ENCODE results near the gene KISS1.
A peak's percentile ranks its signal among the peaks of the same experiment; 100 is the strongest.

KISS1 gene

DNA sequence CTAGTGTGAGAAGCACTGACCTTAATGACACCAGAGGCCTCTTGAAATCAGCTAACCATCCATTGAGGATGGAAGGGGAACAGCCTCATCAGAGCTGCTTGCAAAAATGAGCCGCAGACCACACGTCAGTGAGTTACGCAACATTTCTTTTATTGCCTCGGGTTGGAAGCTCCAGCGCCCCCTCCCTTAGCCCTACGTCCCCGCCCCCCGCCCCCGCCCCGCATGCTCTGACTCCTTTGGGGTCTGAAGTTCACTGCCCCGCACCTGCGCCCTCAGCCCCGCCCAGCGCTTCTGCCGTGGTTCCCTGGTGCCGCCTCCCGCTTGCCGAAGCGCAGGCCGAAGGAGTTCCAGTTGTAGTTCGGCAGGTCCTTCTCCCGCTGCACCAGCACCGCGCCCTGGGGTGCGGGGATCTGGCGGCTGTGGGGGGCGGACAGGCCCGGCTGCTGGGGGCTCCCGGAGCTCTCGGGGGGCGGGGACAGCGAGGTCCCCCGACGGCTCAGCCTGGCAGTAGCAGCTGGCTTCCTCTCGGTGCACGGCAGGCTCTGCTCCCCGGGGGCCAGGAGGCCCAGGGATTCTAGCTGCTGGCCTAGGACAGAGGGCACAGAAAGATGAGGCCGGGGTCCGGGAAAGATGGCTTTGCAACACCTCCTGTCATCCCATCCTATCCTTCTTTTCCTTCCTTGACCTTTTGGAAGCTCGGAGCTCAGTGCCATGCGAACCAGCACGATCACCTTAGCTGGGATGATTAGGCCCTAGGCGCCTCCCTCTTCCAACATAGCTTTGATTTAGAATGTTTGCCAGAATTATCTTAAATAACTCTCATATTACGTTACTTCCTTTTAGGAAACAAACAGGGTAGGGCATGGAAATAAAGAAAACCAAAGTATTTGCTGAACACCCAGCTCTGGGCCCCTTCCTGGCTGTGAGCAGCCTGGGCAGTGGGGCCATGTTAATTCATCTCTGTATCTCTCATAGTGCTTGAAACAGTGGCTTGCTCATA is 5.8 kb downstream of the KISS1 start:
- DNase-seq: peak; percentile 30

GRCh38 chr1:204188959-204189639 is 7.2 kb downstream of the KISS1 start:
- no peak for DNase-seq

DNA sequence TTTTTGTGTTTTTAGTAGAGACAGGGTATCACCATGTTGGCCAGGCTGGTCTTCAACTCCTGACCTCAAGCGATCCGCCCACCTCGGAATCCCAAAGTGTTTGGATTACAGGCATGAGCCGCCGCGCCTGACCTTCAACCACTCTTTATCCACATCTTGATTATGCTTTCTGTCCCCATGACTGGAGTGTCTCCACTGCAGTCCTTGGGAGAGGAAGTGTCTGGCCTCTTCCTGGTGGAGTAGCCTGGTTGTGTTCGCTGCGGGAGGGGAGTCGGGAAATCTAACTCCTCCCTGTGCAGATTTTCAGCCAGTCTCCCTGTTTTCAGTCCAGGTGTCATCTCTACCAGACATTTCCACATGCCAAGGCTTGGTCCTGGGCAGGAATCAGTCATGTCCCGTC is 9.7 kb downstream of the KISS1 start:
- DNase-seq: no peak

DNA sequence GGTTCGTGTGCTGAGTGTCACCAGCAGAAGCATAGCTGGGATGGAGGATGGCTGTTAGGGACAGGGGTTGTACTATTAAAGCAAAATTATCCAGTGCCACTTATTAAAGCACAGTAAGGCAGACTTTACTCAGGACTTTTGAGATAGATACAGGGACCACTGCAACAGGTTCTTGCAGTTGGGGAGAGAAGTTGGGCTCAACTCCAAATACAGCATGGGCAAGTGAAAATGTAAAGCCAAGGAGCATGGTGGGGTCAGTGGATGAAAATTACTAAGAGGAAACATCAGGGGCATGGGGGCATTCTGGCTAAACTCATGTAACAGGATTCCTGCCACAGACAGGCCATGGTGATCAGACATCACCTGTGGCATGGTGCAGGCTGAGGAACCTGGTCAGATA is 15.2 kb downstream of the KISS1 start:
- DNase-seq: no peak

DNA sequence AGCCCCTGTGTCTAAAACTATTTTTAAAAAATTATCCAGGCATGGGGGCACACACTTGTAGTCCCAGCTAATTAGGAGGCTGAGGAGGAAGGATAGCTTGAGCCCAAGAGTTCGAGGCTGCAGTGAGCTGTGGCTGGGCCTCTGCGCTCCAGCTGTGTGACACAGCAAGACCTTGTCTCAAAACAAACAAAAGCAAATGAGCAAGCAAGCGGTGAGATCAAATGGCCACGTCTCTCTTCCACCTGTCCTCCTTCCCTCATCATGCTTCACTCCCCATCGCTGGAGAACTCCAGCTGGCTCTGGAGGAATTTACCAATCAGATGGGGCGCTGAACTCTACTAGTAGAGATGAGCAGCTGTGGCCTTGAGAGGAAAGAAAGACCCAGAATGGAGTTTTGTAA is 16.2 kb downstream of the KISS1 start:
- DNase-seq: no peak

GRCh38 chr1:204178487-204179281 is 17.6 kb downstream of the KISS1 start:
- DNase-seq: no peak

- no peak for DNase-seq
These were observed 19.2 kb downstream of the KISS1 start for GRCh38 chr1:204177133-204177532.

DNA sequence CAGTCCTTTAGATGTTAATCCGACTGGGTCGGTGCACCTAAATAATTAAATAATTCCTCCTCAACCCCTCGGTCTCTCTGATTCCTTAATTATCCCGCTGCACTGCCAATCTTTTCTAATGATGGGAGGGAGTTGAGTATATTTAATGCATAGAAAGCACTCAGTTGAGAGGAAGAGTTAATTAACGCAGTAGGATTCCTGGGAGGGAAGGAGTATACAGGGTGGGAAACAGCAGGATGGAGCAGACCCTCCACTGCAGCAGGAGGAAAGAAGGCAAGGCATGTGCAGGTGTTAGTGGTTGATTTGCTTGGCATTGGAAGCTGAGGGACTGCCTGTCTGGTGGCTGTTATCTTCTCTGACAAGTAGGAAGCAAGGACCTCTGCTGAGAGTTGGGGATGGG is 20.2 kb downstream of the KISS1 start:
- DNase-seq: no peak

DNA sequence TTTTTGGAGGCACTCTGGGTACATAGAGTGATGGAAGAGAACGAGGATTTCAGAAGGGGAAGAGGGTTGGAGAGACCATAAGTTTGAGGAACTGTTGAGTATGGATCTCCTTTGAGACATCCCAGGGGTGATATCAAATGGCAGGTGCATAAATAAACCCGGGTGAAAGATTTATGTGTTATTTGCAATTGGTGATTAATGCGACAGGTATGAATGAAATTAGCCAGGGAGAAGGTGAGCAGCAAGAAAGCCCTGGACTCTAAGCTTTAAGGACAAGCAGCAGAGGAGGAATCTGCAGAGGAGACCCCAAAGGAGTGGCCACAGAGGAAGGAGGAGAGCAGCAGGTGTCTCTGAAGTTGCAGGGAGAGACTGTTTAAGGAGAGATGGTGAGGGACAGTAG is 21.3 kb downstream of the KISS1 start:
- DNase-seq: no peak

- DNase-seq: no peak
These were observed 23.8 kb downstream of the KISS1 start for GRCh38 chr1:204172404-204173029.

DNA sequence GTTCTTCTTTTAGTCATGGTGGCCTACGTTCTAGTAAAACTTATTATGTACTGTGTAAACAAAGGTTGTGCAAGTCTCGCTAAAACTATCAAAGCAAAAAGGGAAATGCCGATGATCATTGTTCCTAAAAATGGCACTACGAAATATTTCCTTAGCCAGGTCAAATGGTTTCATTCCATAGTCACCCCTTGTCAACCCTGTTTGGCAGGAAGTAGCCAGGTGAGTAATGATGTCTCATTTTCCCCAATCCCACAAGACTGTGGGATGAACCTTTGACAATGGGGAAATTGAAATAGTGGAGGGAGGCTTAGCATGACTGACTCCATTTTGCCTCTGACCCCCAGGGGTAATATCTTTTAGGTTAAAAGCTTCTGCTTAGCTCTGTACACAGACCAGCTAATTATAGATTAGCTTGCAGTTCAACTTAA is 24.5 kb downstream of the KISS1 start:
- no peak for DNase-seq

DNA sequence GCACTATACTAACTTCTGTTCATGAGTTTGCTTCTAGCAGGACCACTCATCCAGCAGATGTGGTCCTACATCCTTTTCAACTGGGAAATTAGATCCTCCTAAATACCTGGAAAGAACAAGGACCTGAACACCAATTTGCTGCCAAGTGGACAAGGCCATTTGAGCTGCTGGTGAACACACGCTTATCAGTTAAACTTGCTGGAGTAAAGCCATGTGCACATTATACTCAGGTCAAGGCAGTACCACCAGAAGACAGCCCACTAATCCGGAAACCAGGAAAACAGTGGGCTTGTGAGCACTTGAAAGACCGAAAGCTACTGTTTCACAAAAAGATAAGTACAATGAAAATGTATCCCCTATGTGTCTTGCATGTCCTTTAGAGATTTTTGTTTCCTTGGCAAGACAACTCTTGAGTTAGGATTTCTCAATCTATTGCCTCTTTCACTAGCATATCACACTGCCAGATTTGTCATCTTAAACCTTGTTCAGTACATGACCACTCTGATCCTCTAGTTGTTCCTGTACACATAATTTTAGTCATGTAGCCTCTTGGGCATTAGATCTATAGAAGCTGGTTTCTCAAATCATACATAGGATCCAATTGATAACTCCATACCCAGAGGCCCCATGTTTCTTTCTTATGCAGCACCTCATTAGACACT is 25.7 kb downstream of the KISS1 start:
- no peak for DNase-seq

- DNase-seq: no peak
These were observed 26.4 kb downstream of the KISS1 start for GRCh38 chr1:204169858-204170257.

DNA sequence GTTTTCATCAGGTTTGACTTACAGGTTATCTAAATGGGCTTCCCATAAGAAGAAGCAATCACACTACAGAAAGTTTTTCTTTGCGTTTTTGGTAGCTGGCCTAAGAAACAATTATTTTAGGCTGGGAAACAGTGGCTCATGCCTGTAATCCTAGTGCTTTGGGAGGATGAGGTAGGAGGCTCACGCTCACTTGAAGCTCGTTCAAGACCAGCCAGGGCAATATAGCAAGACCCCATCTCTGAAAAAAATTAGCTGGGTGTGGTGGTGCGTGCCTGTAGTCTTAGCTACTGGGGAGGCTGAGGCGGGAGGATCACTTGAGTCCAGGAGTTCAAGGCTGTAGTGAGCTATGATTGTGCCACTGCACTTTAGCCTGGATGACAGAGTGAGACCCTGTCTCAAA is 28.6 kb downstream of the KISS1 start:
- DNase-seq: no peak

GRCh38 chr1:204166219-204166618 is 30.1 kb downstream of the KISS1 start, which contains the start of gene REN:
Gene REN, minus strand, starts transcription at chr1:204166337. Its CDS starts 44 bp downstream, at chr1:204166293.
- DNase-seq: no peak

GRCh38 chr1:204162494-204163074 is 33.7 kb downstream of the KISS1 start:
- peak; percentile 81 for DNase-seq

- no peak for DNase-seq
These were observed 34.4 kb downstream of the KISS1 start for GRCh38 chr1:204161609-204162493.

DNA sequence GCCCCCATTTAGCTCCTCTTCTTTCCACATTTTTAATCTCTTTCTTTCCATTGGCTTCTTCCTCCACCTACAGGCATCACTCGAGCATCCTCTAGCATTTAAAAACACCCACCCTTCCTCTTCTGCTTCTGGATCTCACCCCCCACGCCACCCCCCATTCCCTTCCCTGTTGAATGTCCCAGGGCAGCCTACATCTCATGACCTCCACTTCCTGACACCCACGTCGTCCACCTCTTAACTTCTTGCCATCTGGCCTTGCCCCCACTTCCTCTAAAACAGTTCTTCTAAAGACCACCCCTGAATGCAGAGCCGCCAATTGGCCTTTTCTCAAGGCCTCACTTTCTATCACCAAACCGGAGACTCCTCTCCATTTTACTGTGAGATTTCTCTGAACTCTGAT is 38.3 kb downstream of the KISS1 start:
- no peak for DNase-seq

- DNase-seq: no peak
These were observed 40.4 kb downstream of the KISS1 start for GRCh38 chr1:204155881-204156280.

DNA sequence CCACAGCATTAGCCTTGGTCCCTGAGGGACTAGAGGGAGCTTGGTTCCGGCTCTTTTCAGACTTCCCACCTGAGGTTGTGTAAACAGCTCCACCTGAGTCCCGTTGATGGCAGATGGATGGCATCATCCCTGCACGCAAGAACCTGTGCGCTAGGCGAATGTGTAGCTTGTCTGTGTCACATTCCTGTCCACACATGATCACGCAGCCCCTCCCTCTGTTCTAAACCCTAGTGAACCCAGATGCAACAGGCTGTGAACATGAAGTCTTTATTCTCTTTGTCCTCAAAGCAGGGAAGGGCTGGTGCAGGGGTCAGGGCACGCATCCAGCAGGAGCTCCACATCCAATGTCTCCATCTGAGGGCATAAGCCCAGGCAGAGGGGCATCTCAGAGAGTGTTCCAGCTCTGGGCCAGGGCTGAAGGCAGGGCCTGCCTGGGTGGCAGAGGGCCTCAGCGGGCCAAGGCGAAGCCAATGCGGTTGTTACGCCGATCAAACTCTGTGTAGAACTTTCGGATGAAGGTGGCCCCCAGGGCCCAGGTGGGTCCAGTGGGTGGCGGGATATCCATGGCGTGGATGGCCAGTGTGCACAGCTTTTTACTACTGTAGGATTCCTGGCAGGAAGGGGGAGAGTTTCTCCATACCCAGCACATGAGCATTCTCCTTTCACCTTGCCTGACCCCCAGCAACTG is 41.6 kb downstream of the KISS1 start:
- no peak for DNase-seq

All from CD4-positive, alpha-beta T cell treated with Interleukin-17A for 4 hours (primary cell).